ENCODE data around the gene SEM1.

- TF ChIP-seq GATA3 (IDR thresholded peaks at IDR 0.05; ENCODE audit: low read depth, low read length) (no peak), GATA2 (IDR thresholded peaks at IDR 0.05; ENCODE audit: low read depth, low read length) (no peak)
These were observed 14.1 kb downstream of the SEM1 start for GRCh38 chr7:96695581-96695980.

All from SH-SY5Y (cell line).